Prostate gland (tissue), 2 donors: Measurements from ENCODE around the gene TTN. TPM values are rescaled to one million over a fixed set of nuclear protein-coding genes. Genes with fewer than 3 reads are reported as not detected.

Source experiments
- DNase-seq: peaks from one replicate; pipeline ENCODE4 v3.0.0-alpha.2; 2019; ENCODE audit warnings: low spot score
- H3K27ac ChIP-seq, 2 donors: fragments of 200-600 bp; sonication (generic); 2 replicates each; pipeline ENCODE4 v1.5.1; 2017 to 2019
- H3K27me3 ChIP-seq: fragments of 200-600 bp; sonication (generic); replicated peaks from 2 replicates; pipeline ENCODE4 v1.5.1; 2019; ENCODE audit not compliant: insufficient read depth
- H3K36me3 ChIP-seq, 2 donors: fragments of 200-600 bp; sonication (generic); 1 replicate in 1 of 2; 2 replicates in 1 of 2; pipeline versions ENCODE4 v1.5.1 to v1.8.1; 2017 to 2019
- H3K4me1 ChIP-seq: fragments of 200-600 bp; sonication (generic); replicated peaks from 2 replicates; pipeline ENCODE4 v1.5.1; 2019
- H3K4me3 ChIP-seq, 2 donors: fragments of 200-600 bp; sonication (generic); 2 replicates each; pipeline ENCODE4 v1.5.1; 2017 to 2019
- H3K9me3 ChIP-seq: fragments of 200-600 bp; sonication (generic); 2 replicates; pipeline ENCODE4 v1.5.1; 2017
- POLR2A ChIP-seq: fragments of 450-650 bp; IDR thresholded peaks from one replicate; pipeline ENCODE4 v1.6.1; 2016; ENCODE audit warnings: antibody characterized with exemption, mild to moderate bottlenecking
- POLR2AphosphoS5 ChIP-seq: sonication (generic); formaldehyde crosslinking; IDR thresholded peaks from one replicate; pipeline ENCODE4 v1.6.1; 2017; ENCODE audit warnings: antibody characterized with exemption
- WGBS: methylation state at CpG from one replicate; pipeline ENCODE4 v1.1.5; 2018; 5-methylcytosine and 5-hydroxymethylcytosine counted together
- intact Hi-C: fragments of 100-400 bp; cut with DNase I; formaldehyde crosslinking; loops from one replicate; pipeline ENCODE4 v1.14.2; 2022
- total RNA-seq, 2 donors: library from RNA; depleted of rRNA; stranded (reverse); fragments of >200 nt; gene quantifications; one replicate each; pipeline ENCODE4 v1.1.0, GENCODE V29; 2016
- TF ChIP-seq, protein P1 (sequence below), 4 experiments: fragments of 200-600 bp in 2 of 4; fragments of 450-650 bp in 2 of 4; sonication (generic) in 2 of 4; IDR thresholded peaks; 1 replicate in 3 of 4; 2 replicates in 1 of 4; pipeline ENCODE4 v1.5.1; 2016 to 2019; ENCODE audit warnings: antibody characterized with exemption in 4 of 4, mild to moderate bottlenecking in 2 of 4, moderate library complexity in 2 of 4

TTN gene
- total RNA-seq, 2 donors from 2014 or later = 10.3 to 36.8 TPM

- no peaks in the 10 kb centered on the region for H3K27me3 ChIP-seq
These were observed 324.8 kb downstream of the TTN start for GRCh38 chr2:178482437-178482836.

GRCh38 chr2:178480227-178481181, 326.7 kb downstream of the TTN start, which contains the start of gene PLEKHA3:
PLEKHA3 (plus strand) TSS chr2:178480457; CDS start chr2:178480870, 413 bp downstream.
- Histone ChIP-seq H3K9me3 (no peaks in the 10 kb centered on the region), H3K36me3 (no peaks in the 10 kb centered on the region), H3K27ac (peak within 1 kb of the TSS; percentile 95 to 96), H3K4me3 (peak within 1 kb of the TSS; percentile 78 to 88), H3K4me1 (peaks cover 8% of the 10 kb centered on the region), H3K27me3 (no peaks in the 10 kb centered on the region)
- peak; percentile 91 for DNase-seq
- TF ChIP-seq POLR2AphosphoS5 (peak; percentile 77), POLR2A (peak; percentile 86)
- TF ChIP-seq, protein P1, sequence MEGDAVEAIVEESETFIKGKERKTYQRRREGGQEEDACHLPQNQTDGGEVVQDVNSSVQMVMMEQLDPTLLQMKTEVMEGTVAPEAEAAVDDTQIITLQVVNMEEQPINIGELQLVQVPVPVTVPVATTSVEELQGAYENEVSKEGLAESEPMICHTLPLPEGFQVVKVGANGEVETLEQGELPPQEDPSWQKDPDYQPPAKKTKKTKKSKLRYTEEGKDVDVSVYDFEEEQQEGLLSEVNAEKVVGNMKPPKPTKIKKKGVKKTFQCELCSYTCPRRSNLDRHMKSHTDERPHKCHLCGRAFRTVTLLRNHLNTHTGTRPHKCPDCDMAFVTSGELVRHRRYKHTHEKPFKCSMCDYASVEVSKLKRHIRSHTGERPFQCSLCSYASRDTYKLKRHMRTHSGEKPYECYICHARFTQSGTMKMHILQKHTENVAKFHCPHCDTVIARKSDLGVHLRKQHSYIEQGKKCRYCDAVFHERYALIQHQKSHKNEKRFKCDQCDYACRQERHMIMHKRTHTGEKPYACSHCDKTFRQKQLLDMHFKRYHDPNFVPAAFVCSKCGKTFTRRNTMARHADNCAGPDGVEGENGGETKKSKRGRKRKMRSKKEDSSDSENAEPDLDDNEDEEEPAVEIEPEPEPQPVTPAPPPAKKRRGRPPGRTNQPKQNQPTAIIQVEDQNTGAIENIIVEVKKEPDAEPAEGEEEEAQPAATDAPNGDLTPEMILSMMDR (IDR thresholded peaks at IDR 0.05) = peak in 1 of 4 experiments; percentile 19
- WGBS = under 1% methylated on average over 71 of the region's 92 CpGs
- intact Hi-C loops = no loop called here

More at GRCh38 chr2:178482437-178482836, 324.8 kb downstream of the TTN start:
- no peak for TF ChIP-seq POLR2A
- TF ChIP-seq POLR2AphosphoS5 = no peak
- TF ChIP-seq, protein P1 (IDR thresholded peaks at IDR 0.05) = no peak
- no peak for DNase-seq
- Histone ChIP-seq H3K4me1 (peaks cover 8% of the 10 kb centered on the region), H3K27ac (no peak overlapping the region), H3K4me3 (no peak overlapping the region), H3K9me3 (no peaks in the 10 kb centered on the region), H3K36me3 (no peaks in the 10 kb centered on the region)
- intact Hi-C loops = no loop called here
- WGBS = 95% methylated on average over 4 of the region's 4 CpGs

DNA sequence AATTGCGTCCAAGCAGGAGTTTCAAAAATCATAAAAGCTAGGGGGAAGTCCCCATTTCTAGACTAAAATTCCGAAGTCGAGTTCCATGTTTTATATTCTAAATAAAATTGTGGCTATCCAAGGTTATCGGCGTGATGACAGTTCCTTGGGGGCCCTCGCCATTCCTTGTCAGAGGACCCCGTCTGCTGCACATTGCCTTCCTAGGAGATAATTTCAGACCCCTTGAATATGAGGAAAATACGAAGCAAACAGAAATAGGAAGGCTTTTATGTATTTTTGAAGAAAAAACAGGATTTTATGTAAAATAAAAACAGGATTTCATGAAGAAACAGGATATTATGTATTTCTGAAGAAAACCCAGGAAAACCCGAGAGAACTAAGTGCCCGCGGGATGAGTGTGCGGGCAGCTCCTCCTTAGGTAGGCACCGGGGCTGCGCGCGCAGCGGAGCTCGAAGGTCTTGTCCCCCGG, 327.4 kb downstream of the TTN start:
- DNase-seq = no peak
- Histone ChIP-seq H3K4me3 (peak overlapping the region; percentile 78 to 88), H3K27me3 (no peaks in the 10 kb centered on the region), H3K27ac (peak overlapping the region; percentile 95 to 96), H3K4me1 (peaks cover 8% of the 10 kb centered on the region), H3K36me3 (no peaks in the 10 kb centered on the region), H3K9me3 (no peaks in the 10 kb centered on the region)
- intact Hi-C loops = loop anchor here (2.0 kb wide), 1 partner anchor 29 kb away; the partner anchor contains the start of genes PJVK and PRKRA
- TF ChIP-seq, protein P1 (IDR thresholded peaks at IDR 0.05) = peak in 1 of 4 experiments; percentile 10
- TF ChIP-seq POLR2A = no peak
- no peak for TF ChIP-seq POLR2AphosphoS5
- WGBS = 27% methylated on average over 19 of the region's 19 CpGs

DNA sequence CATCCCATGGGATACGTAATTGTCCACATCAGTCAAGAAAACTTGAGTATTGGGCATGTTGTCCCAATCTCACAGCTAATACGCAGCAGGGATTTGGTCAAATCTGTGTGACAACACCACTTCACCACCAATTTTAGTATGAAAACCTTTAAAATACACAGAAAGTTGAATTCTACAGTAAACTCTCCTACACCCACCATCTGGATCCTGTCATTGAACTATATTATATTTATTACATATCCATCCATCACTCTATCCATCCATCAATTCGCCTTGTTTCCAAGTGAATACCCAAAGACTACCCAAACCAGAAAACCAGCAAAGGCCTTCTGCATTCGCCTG, 328.0 kb downstream of the TTN start:
- no peaks in the 10 kb centered on the region for H3K9me3 ChIP-seq
- peaks cover 8% of the 10 kb centered on the region for H3K4me1 ChIP-seq
- no peaks in the 10 kb centered on the region for H3K36me3 ChIP-seq
- WGBS = 71% methylated on average over 4 of the region's 4 CpGs
- no peak for DNase-seq
- TF ChIP-seq POLR2A = no peak
- TF ChIP-seq, protein P1 (IDR thresholded peaks at IDR 0.05) = peak in 1 of 4 experiments; percentile 4
- H3K27me3 ChIP-seq = no peaks in the 10 kb centered on the region
- peak overlapping the region; percentile 95 to 96 for H3K27ac ChIP-seq
- H3K4me3 ChIP-seq = peak overlapping the region; percentile 39 to 59
- intact Hi-C loops = loop anchor here (2.0 kb wide), 1 partner anchor 28 kb away; the partner anchor contains the start of genes PJVK and PRKRA
